T-helper 2 cell (primary cell): Measurements from ENCODE around the gene GAS2.

Experiments
- DNase-seq, 5 experiments: peaks; one replicate each; pipeline versions ENCODE4 v3.0.0 to v3.0.0-alpha.2; 2012 to 2022

GAS2 gene

GRCh38 chr11:22787551-22788162 lies 121.2 kb downstream of the GAS2 start:
- peak in 2 of 5 experiments; percentile 12 to 35 for DNase-seq

GRCh38 chr11:22792497-22792896 lies 126.1 kb downstream of the GAS2 start:
- DNase-seq = no peak

- DNase-seq = no peak
These were observed 129.5 kb downstream of the GAS2 start for GRCh38 chr11:22795914-22796313.

- no peak for DNase-seq
These were observed 130.6 kb downstream of the GAS2 start for GRCh38 chr11:22797047-22797446.

- no peak for DNase-seq
These were observed 132.5 kb downstream of the GAS2 start for GRCh38 chr11:22798901-22799300.

GRCh38 chr11:22800482-22800881 lies 134.1 kb downstream of the GAS2 start:
- DNase-seq = no peak

GRCh38 chr11:22802861-22803260 lies 136.4 kb downstream of the GAS2 start:
- DNase-seq = no peak

- DNase-seq = no peak
These were observed 141.0 kb downstream of the GAS2 start for GRCh38 chr11:22807391-22807790.

- DNase-seq = no peak
These were observed 141.6 kb downstream of the GAS2 start for GRCh38 chr11:22807855-22808570.

GRCh38 chr11:22808571-22809197 lies 142.3 kb downstream of the GAS2 start:
- no peak for DNase-seq

GRCh38 chr11:22809893-22810292 lies 143.5 kb downstream of the GAS2 start:
- no peak for DNase-seq

GRCh38 chr11:22822203-22822602 lies 155.8 kb downstream of the GAS2 start:
- no peak for DNase-seq

- peak in 1 of 5 experiments; percentile 10 for DNase-seq
These were observed 162.0 kb downstream of the GAS2 start for GRCh38 chr11:22828373-22828772.

- peak; percentile 84 to 90 (median 89) for DNase-seq
These were observed 163.0 kb downstream of the GAS2 start, which contains the start of gene SVIP for GRCh38 chr11:22829231-22830081. Gene SVIP (minus strand): TSS chr11:22829801. CDS start chr11:22829748, 53 bp downstream.

GRCh38 chr11:22830082-22830414 lies 163.6 kb downstream of the GAS2 start:
- no peak for DNase-seq

GRCh38 chr11:22832315-22833015 lies 166.1 kb downstream of the GAS2 start:
- DNase-seq = no peak

- DNase-seq = no peak
These were observed 180.3 kb downstream of the GAS2 start for GRCh38 chr11:22846726-22847125.

- no peak for DNase-seq
These were observed 185.1 kb downstream of the GAS2 start for GRCh38 chr11:22851477-22851876.

- no peak for DNase-seq
These were observed 193.3 kb downstream of the GAS2 start for GRCh38 chr11:22859756-22860155.

GRCh38 chr11:22860241-22860640 lies 193.8 kb downstream of the GAS2 start, which contains the start of gene CCDC179:
Gene CCDC179 (minus strand): TSS chr11:22860474. CDS start chr11:22860421, 53 bp downstream.
- DNase-seq = no peak
